Coronary artery (tissue), 2 donors: Measurements from ENCODE around the gene EPHB1.

Source experiments
- DNase-seq: peaks from one replicate; pipeline ENCODE4 v3.0.0-alpha.2; 2017; ENCODE audit warnings: low spot score
- H3K27ac ChIP-seq, 2 donors: fragments of 200-600 bp; sonication (generic); one replicate each; pipeline ENCODE4 v1.5.1; 2016 to 2019
- H3K4me3 ChIP-seq: fragments of 200-600 bp; sonication (generic); 2 replicates; pipeline ENCODE4 v1.5.1; 2016; ENCODE audit warnings: mild to moderate bottlenecking, moderate library complexity
- CTCF ChIP-seq: fragments of 200-600 bp; sonication (generic); IDR thresholded peaks from one replicate; pipeline ENCODE4 v1.5.1; 2019; ENCODE audit warnings: antibody characterized with exemption

Gene EPHB1

GRCh38 chr3:134840459-134840858 is 45.4 kb downstream of the EPHB1 start:
- no peak for TF ChIP-seq CTCF
- H3K27ac ChIP-seq = no peak overlapping the region
- no peak overlapping the region for H3K4me3 ChIP-seq
- DNase-seq = no peak

- TF ChIP-seq CTCF = no peak
- Histone ChIP-seq H3K27ac (no peak overlapping the region), H3K4me3 (no peak overlapping the region)
- peak; percentile 36 for DNase-seq
Measured at GRCh38 chr3:134846084-134846483, 51.0 kb downstream of the EPHB1 start.

GRCh38 chr3:134846911-134847317 is 51.9 kb downstream of the EPHB1 start:
- DNase-seq = peak; percentile 29
- TF ChIP-seq CTCF = no peak
- H3K27ac ChIP-seq = peak overlapping the region in 1 of 2 donors; percentile 15
- no peak overlapping the region for H3K4me3 ChIP-seq

GRCh38 chr3:134847349-134847748 is 52.3 kb downstream of the EPHB1 start:
- peak; percentile 11 for DNase-seq
- Histone ChIP-seq H3K27ac (peak overlapping the region in 1 of 2 donors; percentile 15), H3K4me3 (no peak overlapping the region)
- no peak for TF ChIP-seq CTCF

GRCh38 chr3:134849561-134849960 is 54.5 kb downstream of the EPHB1 start:
- peak; percentile 54 for DNase-seq
- TF ChIP-seq CTCF = no peak
- Histone ChIP-seq H3K4me3 (no peak overlapping the region), H3K27ac (no peak overlapping the region)

- Histone ChIP-seq H3K27ac (no peak overlapping the region), H3K4me3 (no peak overlapping the region)
- peak; percentile 41 for DNase-seq
- no peak for TF ChIP-seq CTCF
Measured at GRCh38 chr3:134850761-134851160, 55.7 kb downstream of the EPHB1 start.

- Histone ChIP-seq H3K27ac (no peak overlapping the region), H3K4me3 (no peak overlapping the region)
- no peak for DNase-seq
- no peak for TF ChIP-seq CTCF
Measured at GRCh38 chr3:134852132-134852531, 57.1 kb downstream of the EPHB1 start.
